ENCODE results near the gene ROBO3. TPM values are rescaled to one million over a fixed set of nuclear protein-coding genes. Genes with fewer than 3 reads are reported as not detected.

Gene ROBO3
- total and polyA plus RNA-seq, 2 donors (not counting 3 experiments of a cell fraction or from before 2014, with no cell fraction given): 27.1 to 65.4 TPM

- POLR2A ChIA-PET: no interaction called here
- CTCF ChIA-PET: interaction anchor here (1.2 kb wide), 1 partner anchor 21 kb away, joined by 3 read pairs; no protein-coding TSS in a partner anchor
Measured at GRCh38 chr11:124923296-124923695, 58.1 kb downstream of the ROBO3 start.

More at GRCh38 chr11:124923296-124923695, 58.1 kb downstream of the ROBO3 start:
- Histone ChIP-seq H3K4me2 (ENCODE audit: insufficient read depth, low read length) (no peak overlapping the region), H2AFZ (ENCODE audit: low read depth, low read length) (no peak overlapping the region), H3K36me3 (ENCODE audit: control insufficient read depth in 2 of 2, extremely low read depth in 1 of 2, insufficient read depth in 2 of 2, low read length in 2 of 2) (no peaks in the 10 kb centered on the region), H3K27me3 (ENCODE audit: control insufficient read depth in 2 of 2, insufficient read depth in 2 of 2, low read length in 2 of 2) (no peaks in the 10 kb centered on the region), H3K9me3 (replicated peaks; ENCODE audit: control insufficient read depth, insufficient read depth, low read length) (no peaks in the 10 kb centered on the region), H3K4me1 (ENCODE audit: control insufficient read depth, extremely low read depth, insufficient read depth, low read length) (peaks cover 5% of the 10 kb centered on the region), H3K27ac (ENCODE audit: insufficient read depth, low read depth, low read length) (no peak overlapping the region), H3K4me3 (replicated peaks in 1 of 3; ENCODE audit: insufficient read depth in 1 of 3, low read depth in 1 of 3, low read length in 3 of 3) (no peak overlapping the region), H3K9me1 (replicated peaks; ENCODE audit: control insufficient read depth, extremely low read depth, insufficient read depth, low read length) (no peaks in the 10 kb centered on the region), H3K9ac (replicated peaks; ENCODE audit: extremely low read depth, insufficient read depth, low read length) (no peak overlapping the region), H3K79me2 (ENCODE audit: control insufficient read depth, insufficient read depth, low read length) (no peaks in the 10 kb centered on the region), H4K20me1 (replicated peaks; ENCODE audit: control insufficient read depth, extremely low read depth, insufficient read depth, low read length) (no peaks in the 10 kb centered on the region)
- TF ChIP-seq MAX (IDR thresholded peaks at IDR 0.05; ENCODE audit: insufficient read depth, insufficient read length) (no peak), POLR2A (IDR thresholded peaks at IDR 0.05; ENCODE audit: low read depth, low read length) (no peak), MYC (IDR thresholded peaks at IDR 0.05; ENCODE audit: low read depth, low read length) (no peak), EZH2 (IDR thresholded peaks at IDR 0.05; ENCODE audit: borderline replicate concordance, low read depth, low read length, severe bottlenecking) (no peak), CTCF (IDR thresholded peaks at IDR 0.05; ENCODE audit: extremely low read depth in 1 of 2, insufficient read depth in 1 of 2, low read depth in 1 of 2, low read length in 2 of 2) (no peak), FOS (IDR thresholded peaks at IDR 0.05; ENCODE audit: borderline replicate concordance, insufficient read depth, low read length) (no peak)
- no peak for FAIRE-seq
- BruUV-seq (replicated peaks): no TSS peak
- DNase-seq (ENCODE audit: low read depth, low spot score): no peak
- intact Hi-C loops (cut with micrococcal nuclease): no loop called here
- dilution Hi-C loops (cut with MboI; ENCODE audit: extremely low pct_ligation_motif_present, low sequenced_read_pairs): no loop called here
